Sigmoid colon (tissue), 7 donors: ENCODE results near the gene IPCEF1. TPM values are rescaled to one million over a fixed set of nuclear protein-coding genes. Genes with fewer than 3 reads are reported as not detected.
"Not testable (repeated sequence)": the region's sequence is repeated elsewhere in the genome, so short reads cannot be mapped to it uniquely, and the experiment has no call there.

Experiments
- DNase-seq: peaks from one replicate; pipeline ENCODE4 v3.0.0-alpha.2; 2019
- H3K27ac ChIP-seq, 4 donors: fragments of 200-600 bp; sonication (generic); one replicate each; pipeline ENCODE4 v1.5.1; 2016 to 2019; ENCODE audit warnings: mild to moderate bottlenecking in 1 of 4
- H3K27me3 ChIP-seq, 3 donors: fragments of 200-600 bp; sonication (generic); one replicate each; pipeline ENCODE4 v1.5.1; 2019; ENCODE audit warnings: mild to moderate bottlenecking in 1 of 3
- H3K36me3 ChIP-seq, 4 donors: fragments of 200-600 bp; sonication (generic); one replicate each; pipeline ENCODE4 v1.5.1; 2016 to 2019
- H3K4me1 ChIP-seq, 4 donors: fragments of 200-600 bp; sonication (generic); one replicate each; pipeline ENCODE4 v1.5.1; 2017 to 2019
- H3K4me3 ChIP-seq, 4 donors: fragments of 200-600 bp; sonication (generic); one replicate each; pipeline ENCODE4 v1.5.1; 2017 to 2019; ENCODE audit warnings: mild to moderate bottlenecking in 2 of 4, moderate library complexity in 1 of 4
- H3K9me3 ChIP-seq, 4 donors: fragments of 200-600 bp in 3 of 4; sonication (generic) in 3 of 4; one replicate each; pipeline versions ENCODE4 v1.5.1 to v1.6.1; 2013 to 2019
- EP300 ChIP-seq, 4 donors: sonication (generic); formaldehyde crosslinking; IDR thresholded peaks; one replicate each; pipeline ENCODE4 v1.6.1; 2017; ENCODE audit warnings: antibody characterized with exemption in 4 of 4
- POLR2A ChIP-seq, 2 donors: fragments of 450-650 bp; IDR thresholded peaks; one replicate each; pipeline ENCODE4 v1.6.1; 2016; ENCODE audit warnings: antibody characterized with exemption in 2 of 2, mild to moderate bottlenecking in 2 of 2, moderate library complexity in 2 of 2
- POLR2AphosphoS5 ChIP-seq, 4 donors: sonication (generic); formaldehyde crosslinking; IDR thresholded peaks; one replicate each; pipeline ENCODE4 v1.6.1; 2017; ENCODE audit warnings: antibody characterized with exemption in 4 of 4
- WGBS, 2 donors: extraction: QIAGEN DNeasy Blood & Tissue Kit; methylation state at CpG; one replicate each; pipeline ENCODE4 v1.1.7; 2013; 5-methylcytosine and 5-hydroxymethylcytosine counted together
- intact Hi-C: fragments of 100-400 bp; cut with DNase I; formaldehyde crosslinking; loops from one replicate; pipeline ENCODE4 v1.15.1; 2023
- polyA plus RNA-seq, 3 donors: library from polyadenylated mRNA; stranded (reverse); fragments of 200-250 nt; gene quantifications; one replicate each; pipeline ENCODE4 v1.2.3, GENCODE V29; 2013
- total RNA-seq, 4 donors: library from RNA; depleted of rRNA; stranded (reverse); fragments of >200 nt; gene quantifications; one replicate each; pipeline ENCODE4 v1.1.0, GENCODE V29; 2016
- TF ChIP-seq, protein P1 (sequence below), 4 experiments: fragments of 450-650 bp in 3 of 4; fragments of 200-600 bp in 1 of 4; IDR thresholded peaks; one replicate each; pipeline ENCODE4 v1.5.1; 2016 to 2019; ENCODE audit warnings: antibody characterized with exemption in 4 of 4, mild to moderate bottlenecking in 3 of 4, moderate library complexity in 2 of 4
- donor health status: healthy with polysubstance abuse.
- donor health status: Bipolar disorder and iron deficiency.
- donor health status: healthy.

The IPCEF1 gene
- total and polyA plus RNA-seq, 7 donors: 0.28 to 5.5 (median 0.71) TPM

DNA sequence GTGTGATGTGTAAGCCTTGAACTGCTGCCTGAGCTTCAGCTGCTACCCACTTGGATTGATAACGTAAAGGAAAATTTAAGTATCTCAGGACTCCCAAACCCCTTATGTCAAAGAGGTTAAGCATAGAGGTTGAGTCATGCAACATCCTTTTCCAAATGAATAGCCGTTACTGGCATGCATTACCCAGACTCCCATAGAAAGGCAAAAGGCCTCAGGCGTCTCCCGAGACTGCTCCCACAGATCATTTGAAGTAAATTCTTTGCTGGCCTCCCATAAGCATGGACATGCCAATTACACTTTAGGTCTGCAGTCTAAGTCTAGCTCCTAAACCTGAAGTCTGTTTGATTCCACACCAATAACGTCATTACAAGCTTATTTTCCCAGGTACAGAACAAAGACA is 14.7 kb downstream of the IPCEF1 start:
- no peak for DNase-seq
- 79 to 81% methylated on average over 5 of the region's 5 CpGs for WGBS, 2 donors
- H3K36me3 ChIP-seq: no peaks in the 10 kb centered on the region
- intact Hi-C loops: no loop called here
- H3K27me3 ChIP-seq: no peaks in the 10 kb centered on the region
- H3K4me3 ChIP-seq: no peak overlapping the region
- no peak for TF ChIP-seq POLR2AphosphoS5 (IDR thresholded peaks at IDR 0.05)
- no peak for TF ChIP-seq POLR2A (IDR thresholded peaks at IDR 0.05)
- TF ChIP-seq, protein P1, sequence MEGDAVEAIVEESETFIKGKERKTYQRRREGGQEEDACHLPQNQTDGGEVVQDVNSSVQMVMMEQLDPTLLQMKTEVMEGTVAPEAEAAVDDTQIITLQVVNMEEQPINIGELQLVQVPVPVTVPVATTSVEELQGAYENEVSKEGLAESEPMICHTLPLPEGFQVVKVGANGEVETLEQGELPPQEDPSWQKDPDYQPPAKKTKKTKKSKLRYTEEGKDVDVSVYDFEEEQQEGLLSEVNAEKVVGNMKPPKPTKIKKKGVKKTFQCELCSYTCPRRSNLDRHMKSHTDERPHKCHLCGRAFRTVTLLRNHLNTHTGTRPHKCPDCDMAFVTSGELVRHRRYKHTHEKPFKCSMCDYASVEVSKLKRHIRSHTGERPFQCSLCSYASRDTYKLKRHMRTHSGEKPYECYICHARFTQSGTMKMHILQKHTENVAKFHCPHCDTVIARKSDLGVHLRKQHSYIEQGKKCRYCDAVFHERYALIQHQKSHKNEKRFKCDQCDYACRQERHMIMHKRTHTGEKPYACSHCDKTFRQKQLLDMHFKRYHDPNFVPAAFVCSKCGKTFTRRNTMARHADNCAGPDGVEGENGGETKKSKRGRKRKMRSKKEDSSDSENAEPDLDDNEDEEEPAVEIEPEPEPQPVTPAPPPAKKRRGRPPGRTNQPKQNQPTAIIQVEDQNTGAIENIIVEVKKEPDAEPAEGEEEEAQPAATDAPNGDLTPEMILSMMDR (IDR thresholded peaks at IDR 0.05): no peak
- no peak for TF ChIP-seq EP300 (IDR thresholded peaks at IDR 0.05)
- H3K27ac ChIP-seq: no peak overlapping the region
- H3K9me3 ChIP-seq: no peaks in the 10 kb centered on the region
- H3K4me1 ChIP-seq: no peaks in the 10 kb centered on the region

DNA sequence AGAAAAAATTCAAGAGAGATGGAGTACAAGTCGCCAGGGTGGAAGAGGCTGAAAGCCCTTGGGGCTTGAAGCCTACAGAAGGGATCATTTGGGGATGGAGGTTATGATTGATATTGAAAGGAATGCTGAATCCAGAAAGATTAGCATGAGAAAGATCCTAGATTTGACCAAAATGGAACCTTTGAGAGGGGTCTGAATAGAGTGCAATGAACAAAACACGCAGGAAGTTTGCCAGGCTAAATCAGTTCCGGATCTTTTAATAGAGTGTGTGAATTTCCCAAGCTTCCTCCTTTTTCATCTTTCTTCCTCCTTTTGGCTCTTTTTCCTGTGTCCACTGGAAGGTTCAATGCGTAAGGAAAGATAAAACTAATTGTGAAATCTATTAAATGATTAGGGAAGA is 15.3 kb downstream of the IPCEF1 start:
- intact Hi-C loops: no loop called here
- Histone ChIP-seq H3K27me3 (no peaks in the 10 kb centered on the region), H3K27ac (no peak overlapping the region), H3K4me1 (no peaks in the 10 kb centered on the region), H3K9me3 (no peaks in the 10 kb centered on the region), H3K36me3 (no peaks in the 10 kb centered on the region), H3K4me3 (no peak overlapping the region)
- WGBS, 2 donors: 82 to 91% methylated on average over 4 of the region's 4 CpGs
- no peak for DNase-seq
- TF ChIP-seq EP300 (IDR thresholded peaks at IDR 0.05): no peak
- TF ChIP-seq, protein P1 (IDR thresholded peaks at IDR 0.05): no peak
- no peak for TF ChIP-seq POLR2A (IDR thresholded peaks at IDR 0.05)
- no peak for TF ChIP-seq POLR2AphosphoS5 (IDR thresholded peaks at IDR 0.05)

DNA sequence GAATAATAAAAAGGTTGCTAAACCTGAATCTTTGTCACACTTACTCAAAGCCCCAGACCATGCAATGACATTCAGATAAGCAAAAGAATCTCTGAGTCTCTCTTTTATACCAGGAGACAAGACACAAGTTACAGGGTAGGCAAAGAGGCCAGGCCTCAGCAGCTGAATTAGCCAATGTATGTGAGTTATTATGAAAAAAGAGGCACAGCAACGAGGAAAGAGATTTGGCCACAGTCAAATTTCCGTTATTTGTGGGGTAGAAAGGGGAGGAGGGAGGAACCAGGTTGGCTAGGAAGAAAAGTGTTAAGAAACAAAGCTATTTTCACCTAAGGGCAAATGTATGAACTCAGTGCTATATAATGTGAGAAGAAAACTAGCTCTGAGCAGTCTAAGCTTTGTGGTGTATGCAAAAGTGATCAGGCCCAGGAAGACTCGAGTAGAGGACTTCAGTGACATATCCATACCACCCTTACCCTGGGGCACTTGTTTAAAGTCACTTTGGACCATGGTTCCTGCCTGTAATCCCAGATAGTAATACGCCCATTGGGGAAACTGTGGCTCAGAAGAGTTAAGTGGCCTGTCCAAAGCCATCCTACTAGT is 19.1 kb downstream of the IPCEF1 start:
- TF ChIP-seq EP300 (IDR thresholded peaks at IDR 0.05) (no peak), POLR2AphosphoS5 (IDR thresholded peaks at IDR 0.05) (no peak), POLR2A (IDR thresholded peaks at IDR 0.05) (no peak)
- TF ChIP-seq, protein P1 (IDR thresholded peaks at IDR 0.05): no peak
- no peak for DNase-seq

DNA sequence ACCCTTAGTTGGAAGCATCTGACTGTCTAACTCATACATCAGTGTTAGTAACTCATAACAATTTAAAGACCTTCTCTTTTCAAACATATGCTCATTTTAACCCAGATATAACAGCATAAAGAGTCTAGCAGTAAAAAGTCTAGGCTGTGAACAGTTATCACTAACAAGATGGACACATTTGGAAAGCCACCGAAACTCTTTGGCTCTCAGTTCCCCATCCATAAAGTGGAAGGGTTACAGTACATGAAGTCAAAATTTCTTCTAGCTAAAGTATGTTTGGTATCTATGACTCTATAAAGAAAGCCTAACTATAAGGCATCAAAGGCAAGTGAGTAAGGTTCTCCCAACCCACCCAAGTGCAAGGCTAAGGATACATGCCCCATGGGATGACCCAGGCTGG is 22.5 kb downstream of the IPCEF1 start:
- H3K4me1 ChIP-seq, H3K36me3 ChIP-seq, H3K27me3 ChIP-seq, intact Hi-C loops, H3K27ac ChIP-seq, H3K9me3 ChIP-seq, DNase-seq, H3K4me3 ChIP-seq: not testable (repeated sequence)
- WGBS, 2 donors: 91 to 95% methylated on average over 1 of the region's 1 CpG

More for the DNA sequence above, 19.1 kb downstream of the IPCEF1 start:
- Histone ChIP-seq H3K9me3 (no peaks in the 10 kb centered on the region), H3K4me1 (no peaks in the 10 kb centered on the region), H3K27me3 (no peaks in the 10 kb centered on the region), H3K4me3 (no peak overlapping the region), H3K27ac (no peak overlapping the region), H3K36me3 (no peaks in the 10 kb centered on the region)
- intact Hi-C loops: no loop called here
- WGBS, 2 donors: 79 to 90% methylated on average over 4 of the region's 4 CpGs

DNA sequence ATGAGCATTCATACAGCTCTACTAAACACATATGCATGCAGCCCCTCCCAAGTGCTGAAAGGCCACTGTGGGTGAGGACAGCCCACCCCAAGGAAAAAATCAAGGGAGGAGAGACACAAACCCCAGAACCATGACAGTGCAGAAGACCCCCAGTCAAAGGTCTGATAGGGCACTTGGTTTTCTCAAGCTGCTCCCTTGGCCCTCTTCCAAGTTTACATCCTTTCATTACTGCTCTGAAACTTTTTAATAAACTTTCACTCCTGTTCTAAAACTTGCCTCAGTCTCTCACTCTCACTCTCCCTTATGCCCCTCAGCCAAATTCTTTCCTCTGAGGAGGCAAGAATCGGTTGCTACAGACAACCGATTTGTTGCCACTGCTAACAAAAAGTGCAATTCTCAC is 24.9 kb downstream of the IPCEF1 start:
- Histone ChIP-seq H3K4me1 (no peaks in the 10 kb centered on the region), H3K4me3 (no peak overlapping the region), H3K27me3 (no peaks in the 10 kb centered on the region), H3K27ac (no peak overlapping the region), H3K36me3 (no peaks in the 10 kb centered on the region), H3K9me3 (no peaks in the 10 kb centered on the region)
- TF ChIP-seq POLR2AphosphoS5 (IDR thresholded peaks at IDR 0.05): no peak
- no peak for TF ChIP-seq EP300 (IDR thresholded peaks at IDR 0.05)
- TF ChIP-seq POLR2A (IDR thresholded peaks at IDR 0.05): no peak
- TF ChIP-seq, protein P1 (IDR thresholded peaks at IDR 0.05): no peak
- WGBS, 2 donors: 92 to 97% methylated on average over 2 of the region's 2 CpGs
- no peak for DNase-seq
- intact Hi-C loops: no loop called here
